ENCODE results near the gene FAM200A. TPM values are rescaled to one million over a fixed set of nuclear protein-coding genes. Genes with fewer than 3 reads are reported as not detected.
"Not testable (repeated sequence)": the region's sequence is repeated elsewhere in the genome, so short reads cannot be mapped to it uniquely, and the experiment has no call there.

FAM200A gene
- total RNA-seq, 2 experiments from 2014 or later = 1.5 to 1.8 TPM

DNA sequence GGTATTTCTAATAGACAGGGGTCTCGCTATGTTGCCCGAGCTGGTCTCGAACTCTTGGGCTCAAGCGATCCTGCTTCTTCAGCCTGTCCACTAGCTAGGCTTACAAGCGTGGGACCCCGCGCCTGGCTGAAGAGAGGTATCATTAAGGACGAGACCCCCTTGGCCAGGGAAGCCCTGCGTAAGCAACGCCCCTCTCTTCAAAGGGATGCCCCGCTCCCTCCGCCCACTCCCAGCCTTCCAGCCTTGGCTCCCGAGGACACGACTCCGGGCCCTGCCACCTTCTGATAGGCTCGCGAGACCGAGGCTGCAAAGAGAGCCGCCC lies 47.7 kb downstream of the FAM200A start:
- Histone ChIP-seq H3K27me3 (ENCODE audit: control insufficient read depth in 1 of 2, insufficient read depth in 2 of 2, low read length in 2 of 2) (no peaks in the 10 kb centered on the region), H3K4me1 (ENCODE audit: insufficient read depth, low read length) (peaks cover 42% of the 10 kb centered on the region), H3K9me3 (ENCODE audit: control insufficient read depth in 1 of 2, insufficient read depth in 1 of 2, low read length in 2 of 2) (no peaks in the 10 kb centered on the region), H3K36me3 (ENCODE audit: insufficient read depth, low read length) (no peaks in the 10 kb centered on the region), H3K27ac (ENCODE audit: low read depth in 1 of 2, low read length in 2 of 2) (peak overlapping the region; percentile 93), H3K4me3 (ENCODE audit: low read length) (peak overlapping the region; percentile 90)
- Mint-ChIP-seq H3K36me3 (ENCODE audit: low read depth) (peaks cover 15% of the 10 kb centered on the region), H3K27ac (peak overlapping the region; percentile 95), H3K4me1 (ENCODE audit: low read depth) (peaks cover 42% of the 10 kb centered on the region), H3K27me3 (no peaks in the 10 kb centered on the region), H3K4me3 (peak overlapping the region; percentile 100), H3K9me3 (no peaks in the 10 kb centered on the region)
- intact Hi-C loops (cut with DNase I, micrococcal nuclease) = loop anchor here (2.0 to 10.0 kb wide), 5 partner anchors 31 to 511 kb away; partner anchors contain the start of genes BUD31 (in 1 of the 2), PDAP1 (in 1 of the 2), ZKSCAN1 (in 1 of the 2) and ZNF655 (in 1 of the 2)
- no peak for DNase-seq
- TF ChIP-seq, protein P1, sequence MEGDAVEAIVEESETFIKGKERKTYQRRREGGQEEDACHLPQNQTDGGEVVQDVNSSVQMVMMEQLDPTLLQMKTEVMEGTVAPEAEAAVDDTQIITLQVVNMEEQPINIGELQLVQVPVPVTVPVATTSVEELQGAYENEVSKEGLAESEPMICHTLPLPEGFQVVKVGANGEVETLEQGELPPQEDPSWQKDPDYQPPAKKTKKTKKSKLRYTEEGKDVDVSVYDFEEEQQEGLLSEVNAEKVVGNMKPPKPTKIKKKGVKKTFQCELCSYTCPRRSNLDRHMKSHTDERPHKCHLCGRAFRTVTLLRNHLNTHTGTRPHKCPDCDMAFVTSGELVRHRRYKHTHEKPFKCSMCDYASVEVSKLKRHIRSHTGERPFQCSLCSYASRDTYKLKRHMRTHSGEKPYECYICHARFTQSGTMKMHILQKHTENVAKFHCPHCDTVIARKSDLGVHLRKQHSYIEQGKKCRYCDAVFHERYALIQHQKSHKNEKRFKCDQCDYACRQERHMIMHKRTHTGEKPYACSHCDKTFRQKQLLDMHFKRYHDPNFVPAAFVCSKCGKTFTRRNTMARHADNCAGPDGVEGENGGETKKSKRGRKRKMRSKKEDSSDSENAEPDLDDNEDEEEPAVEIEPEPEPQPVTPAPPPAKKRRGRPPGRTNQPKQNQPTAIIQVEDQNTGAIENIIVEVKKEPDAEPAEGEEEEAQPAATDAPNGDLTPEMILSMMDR (IDR thresholded peaks at IDR 0.05) = no peak
- ChIA-PET POLR2A (interaction anchor here (0.6 to 3.4 kb wide), 21 partner anchors 8 to 924 kb away, joined by 3 to 88 read pairs (median 6); partner anchors contain the start of genes ATP5MF, BUD31, FAM200A and MEPCE), CTCF (interaction anchor here (1.5 kb wide), 1 partner anchor 76 kb away, joined by 5 read pairs; no protein-coding TSS in a partner anchor)
- no peak for ATAC-seq (ENCODE audit: poor library complexity)

DNA sequence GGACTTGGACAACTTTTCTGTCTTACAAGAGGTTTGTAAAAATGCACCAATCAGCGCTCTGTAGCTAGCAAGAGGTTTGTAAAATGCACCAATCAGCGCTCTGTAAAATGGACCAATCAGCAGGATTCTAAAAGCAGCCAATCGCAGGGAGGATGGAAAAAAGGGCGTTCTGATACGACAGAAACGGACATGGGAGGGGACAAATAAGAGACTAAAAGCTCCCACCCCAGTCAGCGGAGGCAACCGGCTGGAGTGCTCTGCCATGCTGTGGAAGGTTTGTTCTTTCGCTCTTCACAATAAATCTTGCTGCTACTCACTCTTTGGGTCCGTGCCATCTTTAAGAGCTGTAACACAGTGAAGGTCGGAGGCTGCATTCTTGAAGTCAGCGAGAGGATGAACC lies 50.7 kb downstream of the FAM200A start:
- ATAC-seq (ENCODE audit: poor library complexity); DNase-seq; H3K27me3 Mint-ChIP-seq; H3K27me3 ChIP-seq (ENCODE audit: control insufficient read depth in 1 of 2, insufficient read depth in 2 of 2, low read length in 2 of 2); H3K27ac ChIP-seq (ENCODE audit: low read depth in 1 of 2, low read length in 2 of 2); H3K9me3 Mint-ChIP-seq; H3K4me3 ChIP-seq (ENCODE audit: low read length); H3K9me3 ChIP-seq (ENCODE audit: control insufficient read depth in 1 of 2, insufficient read depth in 1 of 2, low read length in 2 of 2): not testable (repeated sequence)
- Histone ChIP-seq H3K36me3 (ENCODE audit: insufficient read depth, low read length) (peaks cover 22% of the 10 kb centered on the region), H3K4me1 (ENCODE audit: insufficient read depth, low read length) (peaks cover 57% of the 10 kb centered on the region)
- H3K27ac Mint-ChIP-seq = peak overlapping the region; percentile 92
- ChIA-PET POLR2A (interaction anchor here (2.3 to 4.5 kb wide), 4 partner anchors 51 to 115 kb away, joined by 15 to 99 read pairs (median 27); partner anchors contain the start of genes BUD31, FAM200A, PDAP1 and ZNF655), CTCF (interaction anchor here (1.5 to 2.0 kb wide), 2 partner anchors 15 to 30 kb away, joined by 3 to 7 read pairs; no protein-coding TSS in a partner anchor)
- peaks cover 51% of the 10 kb centered on the region for H3K4me1 Mint-ChIP-seq (ENCODE audit: low read depth)
- peaks cover 36% of the 10 kb centered on the region for H3K36me3 Mint-ChIP-seq (ENCODE audit: low read depth)
- intact Hi-C loops (cut with DNase I, micrococcal nuclease) = loop anchor here (2.0 to 10.0 kb wide), 2 partner anchors 52 to 514 kb away; partner anchors contain the start of genes FAM200A (in 1 of the 2) and ZKSCAN1 (in 1 of the 2)
- peak overlapping the region; percentile 97 for H3K4me3 Mint-ChIP-seq

DNA sequence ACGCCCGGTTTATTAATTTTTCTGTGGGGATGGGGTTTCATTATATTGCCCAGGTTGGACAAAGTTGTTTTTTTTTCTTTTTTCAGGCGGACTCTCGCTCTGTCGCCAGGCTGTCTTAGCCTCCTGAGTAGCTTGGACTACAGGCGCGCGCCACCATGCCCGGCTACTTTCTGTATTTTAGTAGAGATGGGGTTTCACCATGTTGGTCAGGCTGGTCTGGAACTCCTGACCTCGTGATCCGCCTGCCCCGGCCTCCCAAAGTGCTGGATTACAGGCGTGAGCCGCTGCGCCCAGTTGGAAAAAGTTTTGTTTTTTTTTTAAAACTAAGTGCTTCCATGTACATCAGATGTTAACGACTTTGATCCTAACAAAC lies 51.3 kb downstream of the FAM200A start:
- peak overlapping the region; percentile 95 to 97 for H3K27ac ChIP-seq (ENCODE audit: low read depth in 1 of 2, low read length in 2 of 2)
- peaks cover 42% of the 10 kb centered on the region for H3K36me3 Mint-ChIP-seq (ENCODE audit: low read depth)
- peak overlapping the region; percentile 97 for H3K4me3 Mint-ChIP-seq
- intact Hi-C loops (cut with DNase I, micrococcal nuclease) = loop anchor here (1.0 to 10.0 kb wide), 4 partner anchors 28 to 514 kb away; partner anchors contain the start of genes FAM200A (in 1 of the 2), ZKSCAN1 (in 1 of the 2), ZNF789 (in 1 of the 2) and ZSCAN25 (in 1 of the 2)
- ChIA-PET CTCF (interaction anchor here (1.3 to 2.0 kb wide), 3 partner anchors 9 to 29 kb away, joined by 3 to 7 read pairs (median 3); no protein-coding TSS in a partner anchor), POLR2A (interaction anchor here (0.6 to 4.5 kb wide), 24 partner anchors 8 to 928 kb away, joined by 3 to 99 read pairs (median 7); partner anchors contain the start of genes ARPC1A, ATP5MF, BUD31 and CPSF4)
- peaks cover 48% of the 10 kb centered on the region for H3K4me1 Mint-ChIP-seq (ENCODE audit: low read depth)
- H3K9me3 Mint-ChIP-seq = no peaks in the 10 kb centered on the region
- H3K27me3 Mint-ChIP-seq = no peaks in the 10 kb centered on the region
- H3K9me3 ChIP-seq (ENCODE audit: control insufficient read depth in 1 of 2, insufficient read depth in 1 of 2, low read length in 2 of 2) = no peaks in the 10 kb centered on the region
- H3K4me1 ChIP-seq (ENCODE audit: insufficient read depth, low read length) = peaks cover 53% of the 10 kb centered on the region
- H3K27ac Mint-ChIP-seq = peak overlapping the region; percentile 92
- ATAC-seq (ENCODE audit: poor library complexity) (no peak), DNase-seq (no peak)
- TF ChIP-seq, protein P1 (IDR thresholded peaks at IDR 0.05) = no peak
- peak overlapping the region; percentile 77 for H3K4me3 ChIP-seq (ENCODE audit: low read length)
- peaks cover 25% of the 10 kb centered on the region for H3K36me3 ChIP-seq (ENCODE audit: insufficient read depth, low read length)
- no peaks in the 10 kb centered on the region for H3K27me3 ChIP-seq (ENCODE audit: control insufficient read depth in 1 of 2, insufficient read depth in 2 of 2, low read length in 2 of 2)

Measured in CD4-positive, alpha-beta T cell (primary cell).